NCI-H510A (cell line): ENCODE measurements around the gene IQCB1.
"Not testable (repeated sequence)": the region's sequence is repeated elsewhere in the genome, so short reads cannot be mapped to it uniquely, and the experiment has no call there.

Source experiments
- DNase-seq: peaks from one replicate; lab custom pipeline; 2025; lab: John Stamatoyannopoulos, UW

Gene IQCB1

DNA sequence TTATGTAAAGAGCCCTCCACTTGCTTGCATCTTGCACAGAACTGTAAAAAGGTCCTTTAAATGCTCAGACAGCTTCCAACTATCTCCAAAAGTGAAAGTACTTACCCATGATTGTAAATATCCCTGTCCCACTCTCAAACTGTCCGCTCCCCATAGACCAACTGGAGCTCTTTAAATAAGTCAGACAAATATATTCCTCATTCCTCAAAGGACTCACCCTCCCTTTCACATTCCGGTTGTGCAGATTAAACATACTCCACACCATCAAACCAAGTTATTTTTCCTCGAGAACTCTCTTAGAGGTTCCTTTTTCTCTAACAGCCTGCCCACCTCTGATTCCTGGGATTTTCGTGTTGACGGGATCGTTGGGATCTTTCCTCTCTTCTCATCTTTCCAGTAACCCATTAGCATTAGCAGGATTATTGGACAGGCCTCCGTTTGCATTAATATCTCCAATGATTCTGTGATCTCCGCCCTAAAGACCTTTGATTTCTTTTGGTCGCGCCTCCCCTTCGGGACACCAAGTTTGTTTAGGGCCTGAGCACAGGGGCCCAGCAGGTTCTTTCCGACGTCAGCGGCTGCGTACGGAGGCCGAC lies 86.1 kb downstream of the IQCB1 start:
- DNase-seq = no peak

- no peak for DNase-seq
Observed at GRCh38 chr3:121747976-121748375, 86.9 kb downstream of the IQCB1 start.

DNA sequence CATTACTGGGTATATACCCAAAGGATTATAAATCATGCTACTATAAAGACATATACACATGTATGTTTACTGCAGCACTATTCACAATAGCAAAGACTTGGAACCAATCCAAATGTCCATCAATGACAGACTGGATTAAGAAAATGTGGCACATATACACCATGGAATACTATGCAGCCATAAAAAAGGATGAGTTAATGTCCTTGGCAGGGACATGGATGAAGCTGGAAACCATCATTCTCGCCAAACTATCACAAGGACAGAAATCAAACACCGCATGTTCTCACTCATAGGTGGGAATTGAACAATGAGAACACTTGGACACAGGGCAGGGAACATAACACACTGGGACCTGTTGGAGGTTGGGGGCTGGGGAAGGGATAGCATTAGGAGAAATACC lies 91.8 kb downstream of the IQCB1 start:
- DNase-seq = not testable (repeated sequence)

DNA sequence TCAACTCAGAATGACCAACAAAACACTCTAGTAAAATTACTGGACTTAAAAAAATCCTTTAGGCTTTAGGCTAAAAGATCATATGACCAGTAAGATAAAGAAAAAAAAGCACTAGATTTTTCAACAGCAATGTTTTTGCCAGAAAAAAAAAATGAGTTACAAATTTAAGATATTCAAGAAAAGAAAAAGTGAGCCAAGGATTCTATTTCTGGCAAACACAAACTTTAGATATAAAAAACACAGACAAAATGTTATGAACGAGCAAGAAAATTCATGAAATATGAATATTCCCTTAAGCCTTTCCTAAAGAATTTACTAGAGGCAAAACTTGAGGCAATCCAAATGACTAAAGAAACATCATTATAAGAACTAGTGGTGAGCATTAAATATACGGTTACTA lies 94.0 kb downstream of the IQCB1 start:
- DNase-seq = no peak

DNA sequence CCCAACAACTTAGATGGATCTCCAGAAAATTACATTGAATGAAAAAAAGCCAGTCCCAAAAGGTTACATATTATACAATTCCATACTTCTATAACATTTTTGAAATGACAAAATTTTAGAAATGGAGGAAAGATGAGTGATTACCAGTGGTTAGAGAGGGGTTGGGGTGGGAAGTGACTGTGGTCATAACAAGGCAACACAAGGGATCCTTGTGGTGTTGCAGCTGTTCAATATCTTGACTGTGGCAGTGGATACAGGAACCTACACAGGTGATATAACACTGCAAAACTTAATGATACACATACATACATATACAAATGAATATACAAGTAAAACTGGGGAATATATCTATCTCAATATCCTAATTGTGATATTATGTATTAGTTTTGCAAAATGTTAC lies 95.0 kb downstream of the IQCB1 start:
- no peak for DNase-seq

- no peak for DNase-seq
Observed at GRCh38 chr3:121737644-121738043, 97.2 kb downstream of the IQCB1 start.

DNA sequence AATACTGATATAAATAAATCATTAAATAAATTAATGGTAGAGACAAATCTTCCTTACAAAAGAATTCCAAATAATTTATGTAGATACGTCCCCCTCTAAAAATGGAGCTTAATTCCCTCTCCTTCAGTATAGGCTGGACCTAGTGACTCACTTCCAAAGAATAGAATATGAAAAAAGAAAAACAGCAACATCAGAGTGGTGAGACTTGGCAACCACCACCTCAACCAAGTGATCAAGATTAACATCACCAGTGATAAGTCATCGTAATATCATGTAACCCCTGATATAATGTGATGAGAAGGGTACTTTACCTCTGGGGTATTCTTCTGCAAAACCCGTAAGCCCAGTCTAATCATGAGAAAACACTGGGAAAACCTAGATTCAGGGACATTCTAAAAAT lies 98.7 kb downstream of the IQCB1 start:
- DNase-seq = no peak

DNA sequence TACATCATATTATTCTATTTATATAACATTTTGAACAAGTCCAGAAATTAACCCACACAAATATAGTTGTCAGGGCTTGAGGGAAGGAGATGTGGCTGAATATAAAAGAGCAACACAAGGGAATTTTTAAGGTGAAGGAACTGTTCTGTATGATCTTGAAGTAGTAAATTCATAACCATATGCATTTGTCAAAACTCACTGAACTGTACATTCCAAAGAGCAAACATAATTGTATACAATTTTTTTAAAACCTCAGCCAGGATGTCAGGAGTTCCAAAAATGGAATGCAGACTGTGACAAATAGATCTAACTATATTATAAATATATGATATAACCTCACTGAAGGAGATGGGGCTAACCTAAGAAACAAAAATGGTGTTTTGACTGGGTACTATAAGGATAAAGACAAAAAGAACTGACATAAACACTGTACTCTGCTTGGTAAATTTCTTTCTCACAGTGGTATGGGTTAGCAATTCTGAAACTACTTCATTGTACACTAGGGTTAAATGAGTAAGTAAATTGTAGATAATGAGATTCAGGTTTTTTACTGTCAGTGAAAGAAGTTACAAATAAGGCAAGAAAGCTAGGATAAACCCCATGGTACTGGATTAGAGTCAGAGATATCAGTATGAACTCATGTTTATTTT lies 99.7 kb downstream of the IQCB1 start:
- no peak for DNase-seq

- no peak for DNase-seq
Observed at GRCh38 chr3:121730940-121731687, 103.7 kb downstream of the IQCB1 start.

DNA sequence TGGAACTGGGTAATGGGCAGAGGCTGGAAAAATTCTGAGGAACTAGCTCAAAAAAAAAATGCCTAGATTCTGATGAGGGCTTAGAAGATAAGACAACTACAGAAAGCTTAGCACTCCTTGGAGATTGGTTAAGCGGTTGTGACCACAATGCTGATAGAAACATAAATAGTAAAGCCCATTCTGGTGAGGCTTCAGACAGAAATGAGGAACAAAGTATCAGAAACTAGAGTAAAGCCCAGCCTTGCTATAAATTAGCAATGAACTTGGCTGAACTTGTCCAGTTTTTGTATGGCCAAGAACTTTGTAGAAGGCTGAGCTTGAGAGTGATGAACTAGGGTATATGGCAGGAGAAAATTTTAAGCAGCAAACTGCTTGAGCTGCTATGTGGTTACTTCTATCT lies 110.7 kb downstream of the IQCB1 start:
- no peak for DNase-seq

DNA sequence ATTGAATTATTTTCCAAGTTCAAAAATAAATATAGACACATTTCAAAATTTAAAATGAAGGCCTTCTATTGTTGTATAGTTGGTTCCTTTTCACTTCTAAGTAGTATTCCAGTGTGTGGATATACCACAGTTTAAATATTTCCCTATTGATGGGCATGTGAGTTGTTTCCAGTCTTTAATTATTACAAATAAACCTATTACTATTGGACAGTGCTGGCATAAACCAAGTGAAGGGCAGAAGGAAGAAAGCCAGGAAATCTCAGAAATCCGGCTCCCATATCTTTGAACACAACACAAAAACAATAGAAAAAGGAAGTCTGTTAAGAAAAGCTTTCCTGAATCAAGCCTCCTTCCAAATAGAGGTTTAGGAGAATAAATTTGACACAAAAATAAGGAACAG lies 111.4 kb downstream of the IQCB1 start:
- no peak for DNase-seq

- DNase-seq = no peak
Observed at GRCh38 chr3:121722411-121722810, 112.4 kb downstream of the IQCB1 start.

- no peak for DNase-seq
Observed at GRCh38 chr3:121720163-121720562, 114.7 kb downstream of the IQCB1 start.
